ENCODE measurements around the gene SETD5.

The SETD5 gene

DNA sequence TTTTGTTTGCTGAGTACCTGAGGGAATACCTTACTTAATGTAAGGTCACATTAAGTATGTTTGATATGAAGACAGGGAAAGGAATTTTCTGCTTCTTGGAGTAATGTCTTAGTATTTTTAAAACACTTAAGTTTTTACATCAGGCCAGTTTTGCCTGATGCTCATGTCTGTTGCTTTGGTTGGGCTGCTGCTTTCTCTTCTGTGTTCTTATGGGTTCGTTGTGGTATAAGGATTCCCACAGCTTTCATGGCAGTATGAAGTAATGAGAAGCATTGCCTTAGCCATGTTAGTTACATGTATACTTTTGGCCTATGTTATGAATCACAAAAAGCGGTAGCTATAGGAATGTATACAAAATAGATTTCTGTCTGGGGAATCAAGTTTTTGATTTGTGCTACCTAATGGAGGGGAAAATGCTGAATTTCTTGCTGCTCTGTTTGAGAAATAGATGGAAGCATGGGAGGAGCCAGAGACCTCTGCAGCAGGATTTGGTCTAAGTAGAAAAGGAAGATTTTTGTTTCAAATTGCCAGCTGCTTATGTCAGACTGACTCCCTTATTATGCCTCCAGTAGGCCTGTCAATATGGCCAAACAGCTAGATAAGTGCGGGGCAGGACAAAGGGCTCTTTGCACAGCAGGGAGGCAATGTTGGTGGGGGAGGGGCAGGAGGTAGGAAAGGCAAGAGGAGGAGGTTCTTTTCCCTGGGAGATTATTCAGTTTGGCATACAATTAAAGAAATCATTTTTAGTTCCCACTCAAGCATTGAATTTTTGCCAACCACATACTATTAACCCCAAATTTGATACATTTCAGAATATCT lies 5.2 kb downstream of the SETD5 start:
- H3K79me2 ChIP-seq (ENCODE audit: insufficient read depth, low read length), result peaks cover 100% of the 10 kb centered on the region
- no peak overlapping the region for H3K27ac ChIP-seq (ENCODE audit: low read length)
- peaks cover 90% of the 10 kb centered on the region for H4K20me1 ChIP-seq (ENCODE audit: insufficient read depth, low read length)
- TF ChIP-seq, protein P1, sequence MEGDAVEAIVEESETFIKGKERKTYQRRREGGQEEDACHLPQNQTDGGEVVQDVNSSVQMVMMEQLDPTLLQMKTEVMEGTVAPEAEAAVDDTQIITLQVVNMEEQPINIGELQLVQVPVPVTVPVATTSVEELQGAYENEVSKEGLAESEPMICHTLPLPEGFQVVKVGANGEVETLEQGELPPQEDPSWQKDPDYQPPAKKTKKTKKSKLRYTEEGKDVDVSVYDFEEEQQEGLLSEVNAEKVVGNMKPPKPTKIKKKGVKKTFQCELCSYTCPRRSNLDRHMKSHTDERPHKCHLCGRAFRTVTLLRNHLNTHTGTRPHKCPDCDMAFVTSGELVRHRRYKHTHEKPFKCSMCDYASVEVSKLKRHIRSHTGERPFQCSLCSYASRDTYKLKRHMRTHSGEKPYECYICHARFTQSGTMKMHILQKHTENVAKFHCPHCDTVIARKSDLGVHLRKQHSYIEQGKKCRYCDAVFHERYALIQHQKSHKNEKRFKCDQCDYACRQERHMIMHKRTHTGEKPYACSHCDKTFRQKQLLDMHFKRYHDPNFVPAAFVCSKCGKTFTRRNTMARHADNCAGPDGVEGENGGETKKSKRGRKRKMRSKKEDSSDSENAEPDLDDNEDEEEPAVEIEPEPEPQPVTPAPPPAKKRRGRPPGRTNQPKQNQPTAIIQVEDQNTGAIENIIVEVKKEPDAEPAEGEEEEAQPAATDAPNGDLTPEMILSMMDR (IDR thresholded peaks at IDR 0.05; ENCODE audit: borderline replicate concordance, extremely low read depth, low read length, poor library complexity, severe bottlenecking), result no peak
- no peak for TF ChIP-seq EZH2 (IDR thresholded peaks at IDR 0.05; ENCODE audit: borderline replicate concordance, low read depth, low read length, severe bottlenecking)
- peaks cover 56% of the 10 kb centered on the region for H3K4me1 ChIP-seq (ENCODE audit: insufficient read depth, low read length)
- peaks cover 8% of the 10 kb centered on the region; the same call in 1 of the 2 replicates for H3K36me3 ChIP-seq (ENCODE audit: insufficient read depth, low read length)
- H3K9me3 ChIP-seq (ENCODE audit: insufficient read depth, low read length, severe bottlenecking), result no peaks in the 10 kb centered on the region
- peak overlapping the region in 1 of 2 experiments; percentile 32; a peak in 1 of 4 replicates for H3K4me3 ChIP-seq (ENCODE audit: low read depth in 1 of 2, low read length in 2 of 2)
- ATAC-seq (ENCODE audit: insufficient read depth, low read depth) (no peak), DNase-seq (no peak)
- no peak overlapping the region for H2AFZ ChIP-seq (ENCODE audit: low read depth, low read length)
- peak overlapping the region; percentile 47 for H3K4me2 ChIP-seq (ENCODE audit: insufficient read depth, low read length)
- no peaks in the 10 kb centered on the region for H3K27me3 ChIP-seq (ENCODE audit: insufficient read depth, low read length, poor library complexity)
- no peak overlapping the region for H3K9ac ChIP-seq (ENCODE audit: low read depth, low read length)

GRCh38 chr3:9403463-9403862 lies 6.0 kb downstream of the SETD5 start:
- no peak for ATAC-seq (ENCODE audit: insufficient read depth, low read depth)
- Histone ChIP-seq H3K9ac (ENCODE audit: low read depth, low read length) (no peak overlapping the region), H3K27ac (ENCODE audit: low read length) (no peak overlapping the region)

GRCh38 chr3:9404680-9405079 lies 7.3 kb downstream of the SETD5 start:
- DNase-seq, result no peak
- Histone ChIP-seq H3K36me3 (ENCODE audit: insufficient read depth, low read length) (no peaks in the 10 kb centered on the region), H3K4me3 (ENCODE audit: low read depth in 1 of 2, low read length in 2 of 2) (no peak overlapping the region), H3K27me3 (ENCODE audit: insufficient read depth, low read length, poor library complexity) (no peaks in the 10 kb centered on the region), H3K9me3 (ENCODE audit: insufficient read depth, low read length, severe bottlenecking) (no peaks in the 10 kb centered on the region), H3K4me2 (ENCODE audit: insufficient read depth, low read length) (peak overlapping the region; percentile 21; the same call in 1 of the 2 replicates), H3K9ac (ENCODE audit: low read depth, low read length) (no peak overlapping the region), H2AFZ (ENCODE audit: low read depth, low read length) (no peak overlapping the region), H3K79me2 (ENCODE audit: insufficient read depth, low read length) (peaks cover 100% of the 10 kb centered on the region), H3K27ac (ENCODE audit: low read length) (no peak overlapping the region), H4K20me1 (ENCODE audit: insufficient read depth, low read length) (peaks cover 94% of the 10 kb centered on the region), H3K4me1 (ENCODE audit: insufficient read depth, low read length) (peaks cover 45% of the 10 kb centered on the region)
- no peak for ATAC-seq (ENCODE audit: insufficient read depth, low read depth)
- no peak for TF ChIP-seq EZH2 (IDR thresholded peaks at IDR 0.05; ENCODE audit: borderline replicate concordance, low read depth, low read length, severe bottlenecking)
- TF ChIP-seq, protein P1 (IDR thresholded peaks at IDR 0.05; ENCODE audit: borderline replicate concordance, extremely low read depth, low read length, poor library complexity, severe bottlenecking), result no peak

More at GRCh38 chr3:9403463-9403862, 6.0 kb downstream of the SETD5 start:
- no peak overlapping the region for H3K4me3 ChIP-seq (ENCODE audit: low read depth in 1 of 2, low read length in 2 of 2)
- TF ChIP-seq EZH2 (IDR thresholded peaks at IDR 0.05; ENCODE audit: borderline replicate concordance, low read depth, low read length, severe bottlenecking), result no peak
- TF ChIP-seq, protein P1 (IDR thresholded peaks at IDR 0.05; ENCODE audit: borderline replicate concordance, extremely low read depth, low read length, poor library complexity, severe bottlenecking), result no peak
- peaks cover 56% of the 10 kb centered on the region for H3K4me1 ChIP-seq (ENCODE audit: insufficient read depth, low read length)
- peaks cover 96% of the 10 kb centered on the region for H4K20me1 ChIP-seq (ENCODE audit: insufficient read depth, low read length)
- DNase-seq, result no peak
- H3K27me3 ChIP-seq (ENCODE audit: insufficient read depth, low read length, poor library complexity), result no peaks in the 10 kb centered on the region
- no peaks in the 10 kb centered on the region for H3K9me3 ChIP-seq (ENCODE audit: insufficient read depth, low read length, severe bottlenecking)
- H3K79me2 ChIP-seq (ENCODE audit: insufficient read depth, low read length), result peaks cover 100% of the 10 kb centered on the region
- no peak overlapping the region for H2AFZ ChIP-seq (ENCODE audit: low read depth, low read length)
- peak overlapping the region; percentile 47; the same call in 1 of the 2 replicates for H3K4me2 ChIP-seq (ENCODE audit: insufficient read depth, low read length)
- peaks cover 5% of the 10 kb centered on the region; the same call in 1 of the 2 replicates for H3K36me3 ChIP-seq (ENCODE audit: insufficient read depth, low read length)

All from DND-41 (cell line).